Progenitor cell of endocrine pancreas (in vitro differentiated cells): ENCODE data around the gene DLGAP1. TPM values are rescaled to one million over a fixed set of nuclear protein-coding genes. Genes with fewer than 3 reads are reported as not detected.
"Not testable (repeated sequence)": the region's sequence is repeated elsewhere in the genome, so short reads cannot be mapped to it uniquely, and the experiment has no call there.

ENCODE experiments used
- DNase-seq: peaks from one replicate; pipeline ENCODE4 v3.0.0; 2021; ENCODE audit warnings: low spot score; ENCODE audit not compliant: unreplicated experiment
- H3K27ac Mint-ChIP-seq: 2 replicates; pipeline ENCODE4 v1.8.0; 2021; ENCODE audit warnings: mild to moderate bottlenecking, moderate library complexity, mixed read lengths
- H3K27me3 Mint-ChIP-seq: 2 replicates; pipeline ENCODE4 v1.8.0; 2021; ENCODE audit warnings: mixed read lengths
- H3K36me3 Mint-ChIP-seq: 2 replicates; pipeline ENCODE4 v1.8.0; 2022; ENCODE audit warnings: mixed read lengths; ENCODE audit not compliant: insufficient read depth
- H3K4me1 Mint-ChIP-seq: 2 replicates; pipeline ENCODE4 v1.8.0; 2021; ENCODE audit warnings: low read depth, mixed read lengths
- H3K4me3 Mint-ChIP-seq: 2 replicates; pipeline ENCODE4 v1.8.0; 2021; ENCODE audit warnings: low read depth, mild to moderate bottlenecking, moderate library complexity, mixed read lengths
- H3K9me3 Mint-ChIP-seq: 2 replicates; pipeline ENCODE4 v1.8.0; 2021; ENCODE audit warnings: low read depth, mixed read lengths
- CTCF ChIP-seq: fragments of 200-600 bp; sonication (generic); IDR thresholded peaks from one replicate; pipeline ENCODE4 v1.5.0; 2021; ENCODE audit warnings: antibody characterized with exemption, mild to moderate bottlenecking; ENCODE audit not compliant: unreplicated experiment
- total RNA-seq: library from RNA; stranded (reverse); gene quantifications from 2 replicates; pipeline ENCODE4 v1.2.1, GENCODE V29; 2021

The DLGAP1 gene
- total RNA-seq, 1 donor from 2014 or later, result 16.7 TPM

- Mint-ChIP-seq H3K27ac (no peak overlapping the region), H3K9me3 (no peaks in the 10 kb centered on the region), H3K4me1 (no peaks in the 10 kb centered on the region), H3K4me3 (no peak overlapping the region), H3K27me3 (peaks cover 9% of the 10 kb centered on the region), H3K36me3 (no peaks in the 10 kb centered on the region)
- no peak for DNase-seq
- no peak for TF ChIP-seq CTCF
These were observed 974.1 kb downstream of the DLGAP1 start for GRCh38 chr18:3480827-3481573.

- H3K27ac Mint-ChIP-seq, result no peak overlapping the region
- peaks cover 1% of the 10 kb centered on the region for H3K9me3 Mint-ChIP-seq
- no peak for DNase-seq
- H3K4me3 Mint-ChIP-seq, result no peak overlapping the region
- no peak for TF ChIP-seq CTCF
- H3K4me1 Mint-ChIP-seq, result no peaks in the 10 kb centered on the region
- H3K36me3 Mint-ChIP-seq, result no peaks in the 10 kb centered on the region
- peaks cover 6% of the 10 kb centered on the region for H3K27me3 Mint-ChIP-seq
These were observed 975.1 kb downstream of the DLGAP1 start for GRCh38 chr18:3479978-3480509.

GRCh38 chr18:3478262-3478978 is 976.7 kb downstream of the DLGAP1 start:
- peaks cover 6% of the 10 kb centered on the region for H3K9me3 Mint-ChIP-seq
- peaks cover 4% of the 10 kb centered on the region for H3K36me3 Mint-ChIP-seq
- DNase-seq, result no peak

GRCh38 chr18:3472681-3473544 is 982.2 kb downstream of the DLGAP1 start:
- H3K4me3 Mint-ChIP-seq, result no peak overlapping the region
- no peaks in the 10 kb centered on the region for H3K27me3 Mint-ChIP-seq
- no peak for TF ChIP-seq CTCF
- peaks cover 6% of the 10 kb centered on the region for H3K9me3 Mint-ChIP-seq
- no peaks in the 10 kb centered on the region for H3K4me1 Mint-ChIP-seq
- H3K27ac Mint-ChIP-seq, result no peak overlapping the region
- peaks cover 4% of the 10 kb centered on the region for H3K36me3 Mint-ChIP-seq
- no peak for DNase-seq

More at GRCh38 chr18:3478262-3478978, 976.7 kb downstream of the DLGAP1 start:
- no peak overlapping the region for H3K4me3 Mint-ChIP-seq
- no peaks in the 10 kb centered on the region for H3K4me1 Mint-ChIP-seq
- peaks cover 6% of the 10 kb centered on the region for H3K27me3 Mint-ChIP-seq
- TF ChIP-seq CTCF, result no peak
- no peak overlapping the region for H3K27ac Mint-ChIP-seq

- H3K27ac Mint-ChIP-seq, H3K4me3 Mint-ChIP-seq, H3K9me3 Mint-ChIP-seq, H3K4me1 Mint-ChIP-seq, H3K27me3 Mint-ChIP-seq, H3K36me3 Mint-ChIP-seq, DNase-seq: not testable (repeated sequence)
These were observed 983.0 kb downstream of the DLGAP1 start for GRCh38 chr18:3472121-3472520.
